Endodermal cell (in vitro differentiated cells): ENCODE data around the gene PRPS2. TPM values are rescaled to one million over a fixed set of nuclear protein-coding genes. Genes with fewer than 3 reads are reported as not detected.

Experiments
- DNase-seq: peaks from one replicate; pipeline ENCODE4 v3.0.0-alpha.2; 2017
- H3K27ac ChIP-seq: 2 replicates; pipeline ENCODE4 v1.5.1; 2013; ENCODE audit warnings: mild to moderate bottlenecking, low read depth, low read length, moderate library complexity
- H3K27me3 ChIP-seq: 2 replicates; pipeline ENCODE4 v1.6.1; 2013; ENCODE audit warnings: mild to moderate bottlenecking, low read length, moderate library complexity; ENCODE audit not compliant: insufficient read depth, control insufficient read depth, poor library complexity, severe bottlenecking
- H3K36me3 ChIP-seq: 2 replicates; pipeline ENCODE4 v1.7.0; 2013; ENCODE audit warnings: mild to moderate bottlenecking, low read length, moderate library complexity; ENCODE audit not compliant: control insufficient read depth, insufficient read depth
- H3K4me1 ChIP-seq: one replicate; pipeline ENCODE4 v1.7.0; 2013; ENCODE audit warnings: low read length; ENCODE audit not compliant: control insufficient read depth, insufficient read depth
- H3K4me3 ChIP-seq: 2 replicates; pipeline ENCODE4 v1.5.1; 2013; ENCODE audit warnings: mild to moderate bottlenecking, low read length, moderate library complexity
- H3K9ac ChIP-seq: 2 replicates; pipeline ENCODE4 v1.6.1; 2013; ENCODE audit warnings: mild to moderate bottlenecking, low read length, moderate library complexity; ENCODE audit not compliant: poor library complexity, severe bottlenecking; ENCODE audit errors: extremely low read depth
- H3K9me3 ChIP-seq: 2 replicates; pipeline ENCODE4 v1.6.1; 2013; ENCODE audit warnings: mild to moderate bottlenecking, low read length, moderate library complexity; ENCODE audit not compliant: control insufficient read depth
- H3K27ac Mint-ChIP-seq: 2 replicates; pipeline ENCODE4 v1.8.0; 2020; ENCODE audit warnings: mixed read lengths
- H3K27me3 Mint-ChIP-seq: 2 replicates; pipeline ENCODE4 v1.8.0; 2021; ENCODE audit warnings: mild to moderate bottlenecking, mixed read lengths; ENCODE audit not compliant: insufficient read depth
- H3K36me3 Mint-ChIP-seq: 2 replicates; pipeline ENCODE4 v1.8.0; 2020; ENCODE audit warnings: low read depth, mixed read lengths
- H3K4me1 Mint-ChIP-seq: 2 replicates; pipeline ENCODE4 v1.8.0; 2020; ENCODE audit warnings: mixed read lengths
- H3K4me3 Mint-ChIP-seq: 2 replicates; pipeline ENCODE4 v1.8.0; 2020; ENCODE audit warnings: mild to moderate bottlenecking, moderate library complexity, mixed read lengths
- H3K9me3 Mint-ChIP-seq: 2 replicates; pipeline ENCODE4 v1.8.0; 2020; ENCODE audit warnings: mild to moderate bottlenecking, mixed read lengths
- WGBS, 2 experiments: methylation state at CpG; one replicate each; pipeline versions ENCODE4 v1.1.5 to v1.1.7; 2013; ENCODE audit warnings: missing lambda C conversion rate in 2 of 2, mixed read lengths in 1 of 2; ENCODE audit not compliant: insufficient coverage in 1 of 2, insufficient read length in 1 of 2; 5-methylcytosine and 5-hydroxymethylcytosine counted together
- total RNA-seq, 2 donors: library from RNA; stranded (reverse); fragmentation: NEBNext Ultra II Directional in 1 of 2; extraction: Animal tissue kit (Norgen Biotek cat#: 25700) in 1 of 2; gene quantifications; 2 replicates in 1 of 2; 3 replicates in 1 of 2; pipeline ENCODE4 v1.2.1, GENCODE V29; 2021
- TF ChIP-seq, protein P1 (sequence below): fragments of 200-600 bp; sonication (generic); conservative IDR thresholded peaks from 2 replicates; pipeline ENCODE4 v1.5.0; 2021; ENCODE audit warnings: antibody characterized with exemption, mild to moderate bottlenecking

The PRPS2 gene
- total RNA-seq, 2 donors from 2014 or later, result 12.4 to 17.2 TPM

DNA sequence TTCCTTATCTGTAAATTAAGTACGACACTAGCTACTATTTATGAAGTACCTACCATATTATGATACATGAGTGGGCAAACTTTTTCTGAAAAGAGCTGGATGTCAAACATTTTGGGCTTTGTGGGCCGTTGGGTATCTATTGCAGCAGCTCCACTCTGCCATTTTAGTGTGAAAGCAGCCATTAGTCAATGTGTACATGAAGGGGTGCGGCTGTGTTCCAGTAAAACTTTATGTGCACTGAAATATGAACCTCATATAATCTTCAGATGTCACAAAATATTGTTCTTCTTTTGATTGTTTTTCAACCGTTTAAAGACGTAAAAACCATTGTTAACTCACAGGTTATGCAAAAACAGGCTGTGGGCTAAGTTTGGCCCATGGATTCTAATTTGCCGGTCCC lies 14.1 kb downstream of the PRPS2 start:
- H3K27ac ChIP-seq, result no peak overlapping the region
- TF ChIP-seq, protein P1, sequence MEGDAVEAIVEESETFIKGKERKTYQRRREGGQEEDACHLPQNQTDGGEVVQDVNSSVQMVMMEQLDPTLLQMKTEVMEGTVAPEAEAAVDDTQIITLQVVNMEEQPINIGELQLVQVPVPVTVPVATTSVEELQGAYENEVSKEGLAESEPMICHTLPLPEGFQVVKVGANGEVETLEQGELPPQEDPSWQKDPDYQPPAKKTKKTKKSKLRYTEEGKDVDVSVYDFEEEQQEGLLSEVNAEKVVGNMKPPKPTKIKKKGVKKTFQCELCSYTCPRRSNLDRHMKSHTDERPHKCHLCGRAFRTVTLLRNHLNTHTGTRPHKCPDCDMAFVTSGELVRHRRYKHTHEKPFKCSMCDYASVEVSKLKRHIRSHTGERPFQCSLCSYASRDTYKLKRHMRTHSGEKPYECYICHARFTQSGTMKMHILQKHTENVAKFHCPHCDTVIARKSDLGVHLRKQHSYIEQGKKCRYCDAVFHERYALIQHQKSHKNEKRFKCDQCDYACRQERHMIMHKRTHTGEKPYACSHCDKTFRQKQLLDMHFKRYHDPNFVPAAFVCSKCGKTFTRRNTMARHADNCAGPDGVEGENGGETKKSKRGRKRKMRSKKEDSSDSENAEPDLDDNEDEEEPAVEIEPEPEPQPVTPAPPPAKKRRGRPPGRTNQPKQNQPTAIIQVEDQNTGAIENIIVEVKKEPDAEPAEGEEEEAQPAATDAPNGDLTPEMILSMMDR, result no peak
- no peak for DNase-seq
- H3K27me3 ChIP-seq, result no peaks in the 10 kb centered on the region
- H3K9me3 Mint-ChIP-seq, result peaks cover 59% of the 10 kb centered on the region
- no peaks in the 10 kb centered on the region for H3K9me3 ChIP-seq
- H3K9ac ChIP-seq, result no peak overlapping the region
- H3K36me3 ChIP-seq, result no peaks in the 10 kb centered on the region
- no peak overlapping the region for H3K4me3 ChIP-seq
- H3K4me3 Mint-ChIP-seq, result no peak overlapping the region
- no peaks in the 10 kb centered on the region for H3K4me1 ChIP-seq
- no peak overlapping the region for H3K27ac Mint-ChIP-seq
- WGBS, 2 experiments, result 96% methylated on average over 5 of the region's 6 CpGs; no CpG with 5 or more reads in 1 of the 2 experiments
- peaks cover 24% of the 10 kb centered on the region for H3K36me3 Mint-ChIP-seq
- no peaks in the 10 kb centered on the region for H3K27me3 Mint-ChIP-seq
- no peaks in the 10 kb centered on the region for H3K4me1 Mint-ChIP-seq

DNA sequence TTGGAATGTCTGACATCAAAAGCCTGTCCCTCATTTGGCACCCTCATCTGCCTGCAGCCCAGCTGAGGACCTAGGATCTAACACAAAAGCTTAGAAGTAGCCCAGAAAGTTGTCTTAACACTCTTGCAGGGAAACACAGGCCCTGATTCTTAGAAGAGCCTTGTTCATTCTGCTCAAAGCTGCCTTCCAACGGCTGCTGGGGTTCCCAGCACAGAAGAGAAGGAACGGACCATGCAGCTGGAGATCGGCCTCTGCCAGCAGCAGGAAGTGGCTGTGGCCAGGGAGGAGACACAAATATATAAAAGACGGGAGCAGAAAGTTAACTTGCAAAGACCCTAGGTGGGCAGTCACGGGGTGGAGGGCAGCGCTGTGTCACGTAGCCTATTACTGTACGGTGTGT lies 20.4 kb downstream of the PRPS2 start:
- H3K27me3 Mint-ChIP-seq, result no peaks in the 10 kb centered on the region
- H3K27ac ChIP-seq, result no peak overlapping the region
- no peak overlapping the region for H3K4me3 Mint-ChIP-seq
- no peak for DNase-seq
- H3K9me3 ChIP-seq, result no peaks in the 10 kb centered on the region
- H3K27ac Mint-ChIP-seq, result no peak overlapping the region
- no peaks in the 10 kb centered on the region for H3K36me3 ChIP-seq
- no peaks in the 10 kb centered on the region for H3K27me3 ChIP-seq
- no peak overlapping the region for H3K4me3 ChIP-seq
- TF ChIP-seq, protein P1, result no peak
- H3K4me1 Mint-ChIP-seq, result no peaks in the 10 kb centered on the region
- WGBS, 2 experiments, result 95 to 100% methylated on average over 5 to 8 of the region's 8 CpGs
- peaks cover 59% of the 10 kb centered on the region for H3K9me3 Mint-ChIP-seq
- H3K4me1 ChIP-seq, result no peaks in the 10 kb centered on the region
- peaks cover 5% of the 10 kb centered on the region for H3K36me3 Mint-ChIP-seq
- no peak overlapping the region for H3K9ac ChIP-seq

DNA sequence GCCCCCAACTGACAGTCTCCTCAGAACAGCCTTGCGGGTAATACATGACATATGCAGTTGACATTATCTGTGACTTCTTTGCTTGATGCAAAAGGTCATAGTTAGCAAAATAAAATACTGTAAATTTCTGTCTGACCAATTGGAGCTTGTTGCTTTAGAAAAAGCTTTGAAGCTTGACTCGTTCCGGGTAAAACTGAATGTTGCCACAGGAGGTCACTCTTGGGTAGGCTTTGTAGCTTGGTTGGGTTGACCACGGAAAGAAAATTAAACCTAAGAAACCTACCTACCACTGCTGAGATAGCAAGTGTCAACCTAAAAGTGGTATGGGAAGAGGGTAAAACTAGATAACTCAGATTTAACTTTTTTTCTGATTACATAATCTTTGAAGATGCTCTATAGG lies 23.2 kb downstream of the PRPS2 start:
- Histone ChIP-seq H3K4me3 (no peak overlapping the region), H3K27ac (no peak overlapping the region), H3K27me3 (no peaks in the 10 kb centered on the region), H3K4me1 (no peaks in the 10 kb centered on the region), H3K36me3 (no peaks in the 10 kb centered on the region), H3K9ac (no peak overlapping the region), H3K9me3 (no peaks in the 10 kb centered on the region)
- peaks cover 55% of the 10 kb centered on the region for H3K9me3 Mint-ChIP-seq
- H3K4me3 Mint-ChIP-seq, result no peak overlapping the region
- H3K36me3 Mint-ChIP-seq, result peaks cover 8% of the 10 kb centered on the region
- peak; percentile 80 for DNase-seq
- no peaks in the 10 kb centered on the region for H3K4me1 Mint-ChIP-seq
- no peaks in the 10 kb centered on the region for H3K27me3 Mint-ChIP-seq
- H3K27ac Mint-ChIP-seq, result no peak overlapping the region
- 45% methylated on average over 3 of the region's 4 CpGs; no CpG with 5 or more reads in 1 of the 2 experiments for WGBS, 2 experiments
- TF ChIP-seq, protein P1, result peak; percentile 75
